ENCODE data around the gene GPR141.

GRCh38 chr7:37665352-37666022 lies 18.1 kb upstream of the GPR141 start:
- TF ChIP-seq EZH2phosphoT487 (IDR thresholded peaks at IDR 0.05; ENCODE audit: insufficient read depth, low read depth) (no peak), EZH2 (IDR thresholded peaks at IDR 0.05; ENCODE audit: insufficient read depth, poor library complexity, severe bottlenecking) (no peak)
